H1 (cell line): ENCODE results near the gene PQBP1. TPM values are rescaled to one million over a fixed set of nuclear protein-coding genes. Genes with fewer than 3 reads are reported as not detected.
A peak's percentile ranks its signal among the peaks of the same experiment; 100 is the strongest.

ENCODE experiments used
- ASH2L ChIP-seq: fragments of 200-600, 300-600 bp; sonication (generic); IDR thresholded peaks from one replicate; pipeline ENCODE4 v1.7.1; 2017; ENCODE audit warnings: low read length
- CBX8 ChIP-seq: fragments of 300-800, 300-1000 bp; sonication (generic); IDR thresholded peaks from 2 replicates; pipeline ENCODE4 v1.7.1; 2016; ENCODE audit warnings: low read depth, low read length, borderline replicate concordance
- CHD1 ChIP-seq: IDR thresholded peaks from 2 replicates; pipeline ENCODE4 v1.6.1; 2012; ENCODE audit warnings: low read depth, low read length, improper control_type of control experiment
- CHD7 ChIP-seq: fragments of 300-600 bp; sonication (generic); IDR thresholded peaks from 2 replicates; pipeline ENCODE4 v1.7.1; 2012; ENCODE audit warnings: low read length, moderate library complexity, mild to moderate bottlenecking, inconsistent platforms; ENCODE audit not compliant: insufficient replicate concordance
- E2F6 ChIP-seq: IDR thresholded peaks from 2 replicates; pipeline ENCODE4 v1.6.1; 2012; ENCODE audit warnings: inconsistent platforms
- FOSL1 ChIP-seq: IDR thresholded peaks from 2 replicates; pipeline ENCODE4 v1.6.1; 2011; ENCODE audit warnings: mild to moderate bottlenecking, low read depth, low read length, moderate library complexity; ENCODE audit not compliant: insufficient read depth
- MAX ChIP-seq: IDR thresholded peaks from 2 replicates; pipeline ENCODE4 v1.6.1; 2012; ENCODE audit warnings: inconsistent platforms
- NRF1 ChIP-seq: IDR thresholded peaks from 2 replicates; pipeline ENCODE4 v1.6.1; 2011; ENCODE audit warnings: mild to moderate bottlenecking, low read depth, low read length, improper control_type of control experiment
- SP1 ChIP-seq: IDR thresholded peaks from 2 replicates; pipeline ENCODE4 v1.6.1; 2011; ENCODE audit warnings: low read depth, low read length
- TEAD4 ChIP-seq: IDR thresholded peaks from 2 replicates; pipeline ENCODE4 v1.6.1; 2012; ENCODE audit warnings: low read depth, low read length, inconsistent platforms, mixed read lengths
- polyA plus RNA-seq, 7 experiments: library from polyadenylated mRNA; depleted of rRNA in 3 of 7; stranded (reverse) in 5 of 7; unstranded in 2 of 7; fragments of >200 nt in 5 of 7; fragments of 200-250 nt in 2 of 7; gene quantifications; 1 replicate in 5 of 7; 2 replicates in 1 of 7; 4 replicates in 1 of 7; pipeline versions ENCODE4 v1.2.1 to v1.2.3, GENCODE V29; 2011 to 2013; ENCODE audit warnings: missing spikeins in 2 of 7, mixed read lengths in 2 of 7
- total RNA-seq: library from RNA; stranded (reverse); fragmentation: NEBNext Ultra II Directional; extraction: Animal tissue kit (Norgen Biotek cat#: 25700); gene quantifications from 2 replicates; pipeline ENCODE4 v1.2.1, GENCODE V29; 2021

Gene PQBP1
- total and polyA plus RNA-seq, 2 of the 8 experiments (the other 6 are each of a cell fraction or from before 2014, with no cell fraction given), result 91.7 to 95.9 TPM

- TF ChIP-seq CHD7 (peak; percentile 23), FOSL1 (no peak), TEAD4 (no peak), E2F6 (no peak), NRF1 (no peak), MAX (no peak), ASH2L (no peak), SP1 (no peak), CHD1 (no peak), CBX8 (no peak)
These were observed 13.9 kb downstream of the PQBP1 start, which contains the start of gene SLC35A2 (continued) for GRCh38 chrX:48911412-48912182.
